ENCODE data around the gene SGF29. TPM values are rescaled to one million over a fixed set of nuclear protein-coding genes. Genes with fewer than 3 reads are reported as not detected.

SGF29 gene
- total and polyA plus RNA-seq, 2 of the 8 experiments (the other 6 are each of a cell fraction or from before 2014, with no cell fraction given) = 3.1 to 22.7 TPM

GRCh38 chr16:28554634-28555423, 1.1 kb downstream of the SGF29 start (continued):
- TF ChIP-seq TCF12 (IDR thresholded peaks at IDR 0.05; ENCODE audit: low read depth, low read length) = no peak

Data from H1 (cell line).